GM21717 (cell line): ENCODE results near the gene ZNF548.

Experiments
- ATAC-seq: cut with Tn5 transposase; IDR thresholded peaks from one replicate; pipeline ENCODE4 v1.9.1; 2021; ENCODE audit warnings: mild to moderate bottlenecking, moderate library complexity; ENCODE audit not compliant: unreplicated experiment

The ZNF548 gene

DNA sequence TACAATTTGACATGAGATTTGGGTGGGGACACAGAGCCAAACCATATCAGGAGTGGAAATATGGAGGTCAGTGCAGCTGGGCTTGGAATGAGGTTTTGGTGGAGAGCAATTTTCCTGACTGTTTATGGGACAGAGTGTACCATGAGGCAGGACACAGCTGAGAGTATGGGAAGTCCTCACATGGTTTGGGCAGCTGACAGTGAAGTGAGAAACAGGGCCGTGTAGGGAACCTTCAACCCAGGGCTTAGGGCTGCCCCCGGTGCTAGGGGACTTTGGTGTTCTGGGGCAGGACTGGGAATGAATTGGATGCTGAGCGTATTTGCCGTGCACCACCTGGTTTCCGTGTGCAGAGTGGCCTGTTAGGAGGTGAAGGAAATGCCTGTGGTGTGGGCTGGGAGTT, 6.1 kb downstream of the ZNF548 start:
- ATAC-seq, result no peak

DNA sequence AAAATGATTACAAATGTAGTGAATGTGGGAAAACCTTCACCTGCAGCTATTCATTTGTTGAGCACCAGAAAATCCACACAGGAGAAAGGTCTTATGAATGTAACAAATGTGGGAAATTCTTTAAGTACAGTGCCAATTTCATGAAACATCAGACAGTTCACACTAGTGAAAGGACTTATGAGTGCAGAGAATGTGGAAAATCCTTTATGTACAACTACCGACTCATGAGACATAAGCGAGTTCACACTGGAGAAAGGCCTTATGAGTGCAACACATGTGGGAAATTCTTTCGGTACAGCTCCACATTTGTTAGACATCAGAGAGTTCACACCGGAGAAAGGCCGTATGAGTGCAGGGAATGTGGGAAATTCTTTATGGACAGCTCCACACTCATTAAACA, 9.2 kb downstream of the ZNF548 start:
- ATAC-seq, result no peak

DNA sequence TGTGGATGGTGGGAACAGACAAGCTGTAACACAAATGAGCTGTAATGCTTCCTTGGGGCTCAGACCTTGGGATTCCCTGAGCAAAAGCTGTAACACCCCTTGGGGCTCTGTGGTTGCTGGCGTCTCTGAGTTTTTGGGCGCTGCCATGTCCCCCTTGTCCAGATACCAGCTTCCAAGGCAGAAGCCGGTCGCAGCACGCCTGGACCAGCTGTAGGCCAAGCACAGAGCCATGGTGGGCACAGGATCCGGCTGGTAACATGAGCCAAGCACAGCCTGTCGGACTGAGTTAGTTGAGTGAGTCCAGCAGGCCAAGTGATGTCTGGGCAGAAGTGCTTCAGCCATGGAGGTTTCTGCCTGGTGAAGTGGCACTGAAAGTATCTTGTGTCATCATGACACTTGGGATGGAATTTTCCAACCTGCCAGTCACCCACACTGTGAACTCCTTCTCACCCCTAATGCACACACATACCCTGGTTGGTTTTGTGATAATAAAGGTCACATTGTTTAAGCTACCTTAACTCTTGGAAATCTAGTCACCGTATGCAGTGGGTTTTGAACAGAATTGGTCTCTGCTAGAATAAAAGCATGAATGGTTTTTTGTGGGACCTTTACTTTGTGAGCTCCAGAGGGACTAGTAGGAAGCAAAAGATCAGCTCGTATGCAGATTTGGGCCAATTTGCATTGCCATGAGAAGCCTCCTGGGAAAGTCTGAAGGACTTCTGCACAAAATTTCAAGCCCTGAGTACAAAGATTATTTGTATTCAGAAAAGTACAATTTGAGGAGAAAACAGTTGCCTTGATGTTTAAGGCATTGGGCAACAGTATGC, 14.3 kb downstream of the ZNF548 start:
- ATAC-seq, result no peak

DNA sequence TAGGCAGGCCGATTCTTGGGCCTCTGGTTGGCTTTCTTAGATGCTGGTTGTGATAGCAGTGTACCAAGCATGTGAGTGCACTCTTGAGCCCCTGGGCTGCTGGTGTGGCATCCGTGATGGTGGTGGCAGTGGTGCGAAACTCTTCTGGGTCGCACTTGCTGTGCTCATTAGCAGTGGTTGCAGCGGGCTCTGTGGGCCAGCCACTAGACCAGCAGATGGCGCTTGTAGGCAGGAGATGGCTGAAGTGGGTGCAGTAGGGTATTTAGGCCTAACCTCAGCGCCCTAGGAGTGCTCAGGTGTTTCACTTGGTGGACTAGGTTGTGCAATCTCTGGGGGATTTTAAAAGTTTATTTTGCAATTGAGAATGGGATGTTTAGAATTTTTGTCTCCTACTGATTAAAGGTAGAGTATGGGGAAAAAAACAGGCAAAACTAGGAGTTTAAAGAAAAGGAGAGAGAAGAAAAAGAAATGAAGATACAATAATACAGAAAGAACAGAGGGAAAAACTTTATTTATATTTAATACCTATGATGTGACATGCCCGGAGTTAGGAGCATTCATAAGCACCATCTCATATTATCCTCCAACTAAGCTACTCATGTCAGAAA, 17.0 kb downstream of the ZNF548 start:
- ATAC-seq, result no peak

DNA sequence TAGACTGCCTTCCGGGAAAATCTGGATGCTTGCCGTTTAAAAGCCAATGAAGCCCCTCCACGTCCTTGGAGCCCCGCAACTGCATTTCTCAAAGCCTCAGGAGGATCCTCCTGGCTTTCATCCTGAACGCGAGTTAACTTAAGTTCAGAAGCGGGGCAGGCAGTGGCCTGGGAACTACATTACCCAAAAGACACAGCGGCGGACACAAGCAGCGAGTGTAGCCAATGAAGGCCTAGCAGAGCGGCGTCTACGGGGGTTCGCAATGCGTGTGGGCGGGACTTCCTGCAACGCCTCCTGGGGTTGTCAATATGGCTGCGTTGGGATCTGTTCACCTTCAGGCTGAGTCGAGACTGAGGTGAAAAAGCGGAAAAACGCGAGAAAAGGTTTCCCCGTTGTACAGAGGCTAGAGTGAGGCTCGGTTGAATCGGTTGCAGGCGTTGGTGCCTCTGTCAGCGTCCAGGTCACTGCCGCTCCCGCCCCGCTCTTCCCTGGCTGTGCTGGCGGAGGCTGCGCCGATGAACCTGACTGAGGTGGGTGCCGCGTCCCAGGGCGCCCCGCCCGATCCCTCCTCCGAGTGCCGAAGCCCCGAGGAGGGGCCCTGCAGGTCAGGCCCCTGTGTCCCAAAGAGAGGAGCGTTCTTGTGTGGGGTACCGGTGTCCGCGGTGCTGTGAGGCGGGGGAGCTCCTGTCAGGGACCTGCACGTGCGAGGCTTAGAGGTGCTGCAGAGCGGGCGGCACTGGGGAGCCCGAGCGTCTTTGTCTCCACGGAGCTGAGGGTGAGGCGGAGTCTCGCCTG, 21.4 kb downstream of the ZNF548 start, which contains the start of gene ZNF17:
TSS of gene ZNF17 (plus strand) at position 285 of the 795 bp plus-strand sequence. CDS start 2,455 bp downstream, outside the sequence.
- peak; percentile 96 for ATAC-seq

DNA sequence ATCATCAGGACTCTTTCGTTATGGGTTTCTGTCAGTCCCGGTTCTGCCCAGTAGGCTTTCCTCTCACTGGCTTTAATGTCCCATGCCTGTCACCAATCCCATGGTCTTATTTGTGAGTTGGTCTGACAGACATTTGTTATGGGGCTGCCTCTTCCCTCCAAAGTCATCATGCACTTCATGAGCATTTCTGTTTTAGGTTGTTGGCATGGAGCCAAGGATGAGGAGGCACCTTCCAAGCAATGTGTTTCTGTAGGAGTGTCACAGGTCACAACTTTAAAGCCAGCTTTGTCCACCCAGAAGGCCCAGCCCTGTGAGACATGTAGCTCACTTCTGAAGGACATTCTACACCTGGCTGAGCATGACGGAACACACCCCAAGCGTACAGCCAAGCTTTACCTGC, 29.8 kb downstream of the ZNF548 start:
- ATAC-seq, result no peak

DNA sequence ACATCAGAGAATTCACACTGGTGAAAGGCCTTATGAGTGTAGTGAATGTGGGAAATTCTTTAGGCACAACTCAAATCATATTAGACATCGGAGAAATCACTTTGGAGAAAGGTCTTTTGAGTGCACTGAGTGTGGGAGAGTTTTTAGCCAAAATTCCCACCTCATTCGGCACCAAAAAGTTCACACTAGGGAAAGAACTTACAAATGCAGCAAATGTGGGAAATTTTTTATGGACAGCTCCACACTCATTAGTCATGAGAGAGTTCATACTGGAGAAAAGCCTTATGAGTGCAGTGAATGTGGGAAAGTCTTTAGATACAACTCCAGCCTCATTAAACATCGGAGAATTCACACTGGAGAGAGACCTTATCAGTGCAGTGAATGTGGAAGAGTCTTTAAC, 31.4 kb downstream of the ZNF548 start:
- ATAC-seq, result no peak

DNA sequence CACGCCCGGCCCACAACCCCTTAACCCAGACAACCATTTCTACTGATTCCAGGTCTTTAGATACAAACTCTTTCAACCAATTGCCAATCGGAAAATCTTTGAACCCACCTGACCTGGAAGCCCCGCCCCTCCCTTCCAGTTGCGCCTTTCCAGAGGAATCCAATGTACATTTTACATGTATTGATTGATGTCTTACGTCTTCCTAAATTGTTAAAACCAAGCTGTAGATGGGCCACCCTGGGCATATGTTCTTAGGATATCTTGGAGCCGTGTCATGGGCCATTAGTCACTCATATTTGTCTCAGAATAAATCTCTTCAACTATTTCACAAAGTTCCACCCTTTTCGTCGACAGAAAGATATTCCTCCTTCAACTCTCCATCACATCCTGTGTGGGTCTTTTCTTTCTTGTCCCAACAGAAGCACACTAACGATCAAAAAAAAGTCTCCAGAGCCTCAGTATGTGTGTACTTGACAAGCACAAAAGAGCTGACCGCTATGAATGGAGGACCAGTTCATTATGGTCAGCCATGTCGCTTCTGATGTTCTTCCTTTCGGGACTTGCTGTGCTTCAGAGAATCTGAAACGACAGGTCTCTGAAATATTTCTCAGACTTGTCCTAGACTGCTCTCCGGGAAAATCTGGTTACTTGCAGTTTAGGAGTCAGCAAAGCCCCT, 44.9 kb downstream of the ZNF548 start:
- ATAC-seq, result peak; percentile 8

DNA sequence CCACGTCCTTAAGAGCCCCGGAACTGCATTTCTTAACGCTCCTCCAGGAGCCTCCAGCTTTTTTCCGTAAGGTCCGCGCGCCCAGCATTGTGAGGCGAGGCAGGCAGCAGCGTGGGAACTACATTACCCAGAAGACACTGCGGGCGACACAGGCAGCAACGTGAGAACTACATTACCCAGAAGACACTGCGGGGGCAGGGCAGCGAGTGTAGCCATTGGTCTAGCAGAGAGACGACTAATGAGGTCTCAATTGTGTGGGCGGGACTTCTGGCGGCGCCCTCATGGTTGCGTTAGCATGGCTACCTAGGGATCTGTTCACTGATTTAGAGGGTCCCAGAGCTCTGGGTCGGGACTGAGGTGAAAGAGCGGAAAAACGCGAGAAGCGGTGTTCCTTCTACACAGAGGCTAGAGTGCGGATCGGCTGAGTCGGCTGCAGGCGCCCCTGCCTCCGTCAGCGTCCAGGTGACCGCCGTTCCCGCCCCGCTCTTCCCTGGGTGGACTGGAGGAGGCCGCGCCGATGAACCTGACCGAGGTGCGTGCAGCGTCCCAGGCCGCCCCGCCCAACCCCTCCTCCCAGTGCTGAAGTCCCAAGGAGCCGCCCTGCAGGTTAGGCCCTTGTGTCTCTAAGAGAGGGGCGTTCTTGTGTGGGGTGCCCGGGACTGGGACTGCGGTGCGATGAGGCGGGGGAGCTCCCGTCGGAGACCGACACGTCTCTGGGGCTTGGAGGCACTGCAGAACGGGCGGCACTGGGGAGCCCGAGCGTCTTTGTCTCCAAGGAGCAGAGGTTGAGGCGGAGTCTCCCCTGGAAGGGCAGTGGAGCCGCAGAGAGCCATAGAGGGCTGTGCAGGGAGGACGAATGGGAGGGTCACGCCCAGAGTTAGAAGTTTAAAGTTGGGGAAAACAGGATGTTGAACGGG, 45.7 kb downstream of the ZNF548 start, which contains the start of gene ZNF749:
TSS of gene ZNF749 (plus strand) at position 264 of the 917 bp plus-strand sequence. CDS start at position 518, 254 bp downstream.
- peak; percentile 91 for ATAC-seq

DNA sequence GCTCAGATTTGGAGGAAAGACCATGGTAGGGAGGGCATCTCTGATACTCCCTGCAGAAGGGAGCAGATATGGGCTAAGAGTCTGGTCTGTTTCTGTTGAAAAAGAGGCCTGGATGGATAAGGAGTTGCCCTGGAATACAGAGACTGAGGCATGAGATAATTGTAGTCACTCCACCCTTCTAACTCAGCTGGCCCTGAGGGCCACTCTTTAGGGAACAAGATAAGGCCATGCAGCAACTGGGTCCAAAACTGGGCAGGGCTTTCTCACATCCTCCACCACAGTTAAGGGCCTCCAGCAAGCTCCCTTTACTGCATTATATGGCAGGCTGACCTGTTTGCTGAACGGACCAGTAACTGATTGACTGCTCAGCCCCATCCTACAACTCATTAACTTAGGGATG, 46.8 kb downstream of the ZNF548 start:
- ATAC-seq, result no peak

DNA sequence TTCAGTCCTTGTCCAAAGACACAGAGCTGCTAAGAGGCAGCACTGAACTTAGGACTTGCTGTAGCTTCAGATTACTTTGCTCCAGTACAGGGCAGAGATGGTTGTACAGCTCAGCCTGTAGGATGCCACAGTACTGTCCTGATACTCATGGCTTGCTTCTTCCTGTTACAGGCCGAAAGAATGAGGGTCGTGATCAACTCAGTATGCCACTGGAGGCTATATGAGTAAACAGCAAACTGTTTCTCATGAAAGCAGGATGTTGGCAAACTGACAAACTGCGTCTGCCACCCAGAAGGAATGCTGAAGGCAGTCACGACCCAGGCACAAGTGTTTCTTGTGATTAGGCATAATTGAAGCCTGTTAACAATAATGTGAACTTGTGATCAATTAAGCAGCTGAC, 48.3 kb downstream of the ZNF548 start:
- no peak for ATAC-seq

DNA sequence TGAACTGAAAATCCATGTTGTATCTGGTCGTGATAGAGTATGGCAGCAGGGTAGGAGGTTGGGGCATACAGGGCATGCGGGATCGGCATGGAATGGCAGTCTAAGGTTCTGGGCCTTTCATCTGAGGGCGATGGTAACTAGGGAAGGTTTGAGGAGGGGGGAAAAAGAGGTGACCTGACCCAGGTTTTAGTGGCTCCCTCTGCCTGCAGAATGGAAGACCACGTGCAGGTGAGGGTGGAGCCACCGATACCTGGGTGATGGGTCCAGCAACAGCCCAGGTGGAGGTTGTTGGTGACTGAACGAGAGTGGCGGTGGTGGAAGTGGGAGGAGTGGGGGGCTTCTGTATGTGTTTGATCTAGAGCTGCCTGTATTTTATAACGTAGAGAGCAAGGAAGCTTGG, 49.3 kb downstream of the ZNF548 start:
- ATAC-seq, result no peak

DNA sequence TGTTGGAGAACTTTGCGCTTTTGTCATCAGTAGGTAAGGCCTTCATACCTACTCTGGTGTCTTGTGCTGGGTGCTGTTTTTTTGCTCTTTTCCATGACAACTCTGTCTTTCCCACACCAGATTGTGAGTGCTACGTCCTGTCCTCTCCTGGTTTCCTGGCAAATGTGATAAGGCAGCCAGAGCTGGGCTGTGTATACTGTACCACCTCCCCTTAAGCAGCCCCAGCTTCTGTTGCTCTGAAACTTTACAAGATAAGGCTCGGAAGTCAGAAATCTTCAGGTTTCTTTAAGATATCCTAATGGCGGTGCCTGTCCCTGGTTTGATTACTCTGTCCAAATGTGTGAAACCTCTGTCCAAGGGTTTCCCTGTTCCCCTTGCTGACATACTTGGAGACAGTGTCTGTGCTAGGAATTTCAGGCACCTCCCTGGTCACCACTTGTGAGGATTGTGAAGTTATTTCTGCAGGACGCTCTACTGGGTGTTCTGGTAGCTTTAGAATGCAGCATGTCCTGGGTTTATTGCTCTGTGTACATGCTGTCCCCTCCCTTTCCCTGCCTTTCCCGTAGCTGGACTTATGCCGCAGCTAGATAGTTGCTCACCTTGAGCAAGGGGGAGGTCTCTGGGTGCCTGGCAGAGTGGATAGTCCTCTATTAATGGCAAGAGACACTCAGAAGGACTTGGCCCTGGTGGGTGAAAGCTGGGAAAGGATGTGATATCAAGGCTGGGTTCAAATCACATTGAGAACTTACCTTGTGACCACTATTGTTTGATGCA, 52.5 kb downstream of the ZNF548 start:
- ATAC-seq, result no peak

DNA sequence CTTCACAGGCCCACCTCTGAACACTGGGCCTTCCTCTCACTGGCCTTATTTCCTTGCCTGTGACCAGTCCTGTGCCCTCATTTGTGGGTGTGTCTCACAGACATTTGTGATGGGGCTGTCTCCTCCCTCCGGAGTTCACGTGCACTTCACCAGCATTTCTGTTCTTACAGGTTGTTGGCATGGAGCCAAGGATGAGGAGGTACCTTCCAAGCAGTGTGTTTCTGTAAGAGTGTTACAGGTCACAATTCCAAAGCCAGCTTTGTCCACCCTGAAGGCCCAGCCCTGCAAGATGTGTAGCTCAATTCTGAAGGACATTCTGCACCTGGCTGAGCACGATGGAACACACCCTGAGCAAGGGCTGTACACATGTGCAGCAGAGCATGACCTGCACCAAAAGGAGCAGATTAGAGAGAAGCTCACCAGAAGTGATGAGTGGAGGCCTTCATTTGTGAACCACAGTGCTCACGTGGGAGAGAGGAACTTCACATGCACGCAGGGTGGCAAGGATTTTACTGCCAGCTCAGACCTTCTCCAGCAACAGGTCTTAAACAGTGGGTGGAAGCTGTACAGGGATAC, 53.6 kb downstream of the ZNF548 start:
- ATAC-seq, result no peak

DNA sequence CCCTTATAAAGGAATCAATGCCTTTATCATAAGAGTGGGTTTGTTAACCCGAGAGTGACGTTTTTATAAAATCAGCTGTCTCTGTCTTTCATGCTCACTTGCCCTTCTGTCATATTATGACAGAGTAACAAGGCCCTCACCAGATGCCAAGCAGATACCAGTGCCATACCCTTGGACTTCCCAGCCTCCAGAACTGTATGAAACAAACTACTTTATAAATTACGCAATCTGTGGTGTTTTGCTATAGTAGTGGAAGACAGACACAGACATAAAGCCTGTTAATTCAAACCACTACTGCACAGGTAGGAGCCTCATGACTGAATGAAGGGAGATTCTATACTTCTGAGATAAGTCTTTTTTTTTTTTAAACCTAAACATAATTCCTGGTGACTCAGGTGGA, 62.7 kb downstream of the ZNF548 start:
- ATAC-seq, result no peak
